GM23338 (cell line): ENCODE results near the gene MYMX. TPM values are rescaled to one million over a fixed set of nuclear protein-coding genes. Genes with fewer than 3 reads are reported as not detected.
"Not testable (repeated sequence)": the region's sequence is repeated elsewhere in the genome, so short reads cannot be mapped to it uniquely, and the experiment has no call there.

Experiments
- ATAC-seq: fragments of 200-7000 bp; cut with Tn5 transposase; 3 replicates; pipeline ENCODE4 v1.9.1; 2020
- DNase-seq: peaks from one replicate; pipeline ENCODE4 v3.0.0-alpha.2; 2015; ENCODE audit warnings: low spot score
- H2AFZ ChIP-seq: fragments of 200-600 bp; sonication (generic); 2 replicates; pipeline ENCODE4 v1.8.0; 2016; ENCODE audit warnings: antibody characterized with exemption, mild to moderate bottlenecking, moderate library complexity
- H3F3A ChIP-seq: fragments of 200-600 bp; sonication (generic); replicated peaks from 2 replicates; pipeline ENCODE4 v1.8.0; 2017; ENCODE audit warnings: antibody characterized with exemption, mixed run types, low read depth
- H3K27ac ChIP-seq: fragments of 200-600 bp; sonication (generic); 2 replicates; pipeline ENCODE4 v1.6.1; 2016; ENCODE audit warnings: low read depth
- H3K27me3 ChIP-seq: fragments of 200-600 bp; sonication (generic); 2 replicates; pipeline ENCODE4 v1.8.0; 2016; ENCODE audit warnings: mild to moderate bottlenecking, mixed run types, moderate library complexity; ENCODE audit not compliant: insufficient read depth
- H3K36me3 ChIP-seq: fragments of 200-600 bp; sonication (generic); 2 replicates; pipeline ENCODE4 v1.8.0; 2016; ENCODE audit warnings: mild to moderate bottlenecking; ENCODE audit not compliant: insufficient read depth
- H3K4me1 ChIP-seq: fragments of 200-600 bp; sonication (generic); 2 replicates; pipeline ENCODE4 v1.8.0; 2016; ENCODE audit warnings: mild to moderate bottlenecking, moderate library complexity; ENCODE audit not compliant: insufficient read depth
- H3K4me2 ChIP-seq: fragments of 200-600 bp; sonication (generic); 2 replicates; pipeline ENCODE4 v1.7.1; 2017; ENCODE audit warnings: mixed run types
- H3K4me3 ChIP-seq: fragments of 200-600 bp; sonication (generic); 2 replicates; pipeline ENCODE4 v1.6.1; 2016; ENCODE audit warnings: mixed run types
- H3K79me2 ChIP-seq: fragments of 200-600 bp; sonication (generic); replicated peaks from 2 replicates; pipeline ENCODE4 v1.8.0; 2017; ENCODE audit warnings: mild to moderate bottlenecking; ENCODE audit not compliant: insufficient read depth
- H3K9me2 ChIP-seq: fragments of 200-600 bp; sonication (generic); 2 replicates; pipeline ENCODE4 v1.8.0; 2017; ENCODE audit not compliant: insufficient read depth
- H4K20me1 ChIP-seq: fragments of 200-600 bp; sonication (generic); replicated peaks from 2 replicates; pipeline ENCODE4 v1.8.0; 2017; ENCODE audit warnings: mild to moderate bottlenecking; ENCODE audit not compliant: insufficient read depth
- H3K27ac Mint-ChIP-seq: 2 replicates; pipeline ENCODE4 v1.8.0; 2020; ENCODE audit warnings: inconsistent platforms, mild to moderate bottlenecking, moderate library complexity, mixed read lengths
- H3K27me3 Mint-ChIP-seq: 3 replicates; pipeline ENCODE4 v1.8.0; 2022; ENCODE audit warnings: low read depth, mild to moderate bottlenecking, moderate library complexity, mixed read lengths, inconsistent platforms; ENCODE audit not compliant: insufficient read depth, poor library complexity
- H3K36me3 Mint-ChIP-seq: 3 replicates; pipeline ENCODE4 v1.8.0; 2021; ENCODE audit warnings: low read depth, mild to moderate bottlenecking, inconsistent platforms, moderate library complexity, mixed read lengths
- H3K4me1 Mint-ChIP-seq: 3 replicates; pipeline ENCODE4 v1.8.0; 2020; ENCODE audit warnings: mild to moderate bottlenecking, inconsistent platforms, mixed read lengths
- H3K4me3 Mint-ChIP-seq: 3 replicates; pipeline ENCODE4 v1.8.0; 2021; ENCODE audit warnings: moderate library complexity, mild to moderate bottlenecking, inconsistent platforms, mixed read lengths
- H3K9me3 Mint-ChIP-seq: 3 replicates; pipeline ENCODE4 v1.8.0; 2020; ENCODE audit warnings: moderate library complexity, mild to moderate bottlenecking, inconsistent platforms, mixed read lengths
- CREB1 ChIP-seq: fragments of 250-450 bp; sonication (Bioruptor Pico); IDR thresholded peaks from 2 replicates; pipeline ENCODE4 v1.5.0; 2020; ENCODE audit warnings: low read depth, mild to moderate bottlenecking, moderate library complexity
- ETS1 ChIP-seq: IDR thresholded peaks from 2 replicates; pipeline ENCODE4 v1.6.1; 2016; ENCODE audit warnings: antibody characterized with exemption
- EZH2phosphoT487 ChIP-seq: fragments of 200-600 bp; sonication (generic); IDR thresholded peaks from one replicate; pipeline ENCODE4 v1.8.1; 2018; ENCODE audit warnings: antibody characterized with exemption; ENCODE audit not compliant: unreplicated experiment
- JUNB ChIP-seq: IDR thresholded peaks from one replicate; pipeline ENCODE4 v1.6.1; 2016; ENCODE audit warnings: antibody characterized with exemption; ENCODE audit not compliant: unreplicated experiment
- NANOG ChIP-seq: IDR thresholded peaks from 2 replicates; pipeline ENCODE4 v1.6.1; 2016; ENCODE audit warnings: antibody characterized with exemption, borderline replicate concordance
- REST ChIP-seq: IDR thresholded peaks from one replicate; pipeline ENCODE4 v1.6.1; 2018; ENCODE audit warnings: antibody characterized with exemption; ENCODE audit not compliant: unreplicated experiment
- ZNF331 ChIP-seq: fragments of 250-450 bp; sonication (Bioruptor Pico); IDR thresholded peaks from 2 replicates; pipeline ENCODE4 v1.5.0; 2020; ENCODE audit warnings: low read depth, mild to moderate bottlenecking, moderate library complexity
- polyA plus RNA-seq: library from polyadenylated mRNA; unstranded; fragments of >200 nt; fragmentation: Nextera tagmentation; extraction: Ambion mirVana; gene quantifications from 2 replicates; pipeline ENCODE4 v1.2.1, GENCODE V29; 2016
- total RNA-seq: library from RNA; depleted of rRNA; stranded (reverse); fragments of >200 nt; shearing (Covaris generic); gene quantifications from 2 replicates; pipeline ENCODE4 v1.2.3, GENCODE V29; 2014

MYMX gene
- total and polyA plus RNA-seq, 2 experiments from 2014 or later: 2.8 to 7.1 TPM

DNA sequence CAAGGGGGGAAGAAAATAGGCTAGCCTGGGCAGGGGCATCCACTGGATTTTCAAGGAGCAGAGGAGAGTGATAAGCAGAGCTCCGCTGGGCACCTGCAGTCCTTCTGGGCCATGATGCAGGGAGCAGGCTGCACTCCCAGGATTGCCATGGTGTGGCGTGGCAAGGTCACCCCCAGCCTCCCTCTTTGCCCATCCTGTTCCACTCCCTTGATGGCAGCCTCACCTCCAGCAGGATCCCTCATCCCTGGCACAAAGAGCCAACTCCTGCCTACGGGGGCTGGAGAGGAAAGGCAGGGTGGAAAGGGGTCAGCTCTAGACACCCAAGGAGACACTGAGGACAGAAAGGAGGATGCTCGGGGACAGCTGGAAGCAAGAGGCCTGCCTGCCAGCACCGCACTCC is 22.4 kb upstream of the MYMX start:
- Histone ChIP-seq H3K27me3 (no peaks in the 10 kb centered on the region), H3K4me2 (no peak overlapping the region), H3K9me2 (no peaks in the 10 kb centered on the region), H3F3A (0 out of 2 replicates have a peak, but pooled peaks cover 5% of the 10 kb centered on the region), H3K27ac (no peak overlapping the region; the same call in 1 of the 2 replicates), H3K4me3 (no peak overlapping the region), H3K36me3 (no peaks in the 10 kb centered on the region), H3K79me2 (no peaks in the 10 kb centered on the region), H3K4me1 (0 out of 2 replicates have a peak, but pooled peaks cover 7% of the 10 kb centered on the region), H4K20me1 (no peaks in the 10 kb centered on the region), H2AFZ (no peak overlapping the region)
- Mint-ChIP-seq H3K4me1 (peaks cover 11% of the 10 kb centered on the region), H3K4me3 (no peak overlapping the region; the same call in 2 of the 3 replicates), H3K27me3 (peaks cover 15% of the 10 kb centered on the region), H3K36me3 (no peaks in the 10 kb centered on the region), H3K9me3 (no peaks in the 10 kb centered on the region), H3K27ac (no peak overlapping the region)
- DNase-seq (no peak), ATAC-seq (no peak)
- no peak for TF ChIP-seq JUNB
- TF ChIP-seq NANOG: no peak
- TF ChIP-seq ETS1: no peak
- TF ChIP-seq REST: no peak
- TF ChIP-seq EZH2phosphoT487: no peak
- no peak for TF ChIP-seq CREB1 (CRISPR knock-in tag)
- TF ChIP-seq ZNF331 (CRISPR knock-in tag): no peak

GRCh38 chr6:44196351-44196750 is 20.4 kb upstream of the MYMX start:
- H3K9me3 Mint-ChIP-seq, DNase-seq, H3K4me2 ChIP-seq, H4K20me1 ChIP-seq, ATAC-seq, H3K27ac Mint-ChIP-seq, H3K4me3 Mint-ChIP-seq, H3K36me3 Mint-ChIP-seq, H2AFZ ChIP-seq, H3K27ac ChIP-seq, H3K36me3 ChIP-seq, H3K9me2 ChIP-seq, H3K4me3 ChIP-seq, H3K27me3 ChIP-seq, H3F3A ChIP-seq, H3K79me2 ChIP-seq: not testable (repeated sequence)
- H3K4me1 ChIP-seq: peaks cover 17% of the 10 kb centered on the region
- Mint-ChIP-seq H3K27me3 (peaks cover 14% of the 10 kb centered on the region), H3K4me1 (peaks cover 20% of the 10 kb centered on the region)
